ENCODE results near the gene PHACTR3.

Gene PHACTR3

GRCh38 chr20:59809630-59810448 lies 205.5 kb downstream of the PHACTR3 start:
- Histone ChIP-seq H3F3A (ENCODE audit: control insufficient read depth, insufficient read depth) (no peaks in the 10 kb centered on the region), H3K4me2 (ENCODE audit: low read length) (no peak overlapping the region), H3K79me2 (ENCODE audit: control insufficient read depth, low read length) (no peaks in the 10 kb centered on the region), H3K9me3 (ENCODE audit: control insufficient read depth, insufficient read depth, low read length) (no peaks in the 10 kb centered on the region), H3K36me3 (ENCODE audit: control insufficient read depth, low read length) (no peaks in the 10 kb centered on the region), H3K4me3 (ENCODE audit: low read length) (no peak overlapping the region), H4K20me1 (ENCODE audit: control insufficient read depth, insufficient read depth, low read depth, low read length) (no peaks in the 10 kb centered on the region), H3K27me3 (ENCODE audit: control insufficient read depth, low read length) (no peaks in the 10 kb centered on the region), H3K4me1 (ENCODE audit: control insufficient read depth, low read length) (no peaks in the 10 kb centered on the region), H3K9me2 (replicated peaks; ENCODE audit: control insufficient read depth, low read length) (no peaks in the 10 kb centered on the region), H3K27ac (ENCODE audit: low read depth, low read length) (no peak overlapping the region)
- TF ChIP-seq EZH2phosphoT487 (IDR thresholded peaks at IDR 0.05; ENCODE audit: borderline replicate concordance, low read length) (no peak), CTCF (IDR thresholded peaks at IDR 0.05; ENCODE audit: low read depth, low read length, poor library complexity, severe bottlenecking) (no peak)

- Histone ChIP-seq H3F3A (ENCODE audit: control insufficient read depth, insufficient read depth) (no peaks in the 10 kb centered on the region), H3K4me1 (ENCODE audit: control insufficient read depth, low read length) (no peaks in the 10 kb centered on the region), H3K36me3 (ENCODE audit: control insufficient read depth, low read length) (no peaks in the 10 kb centered on the region), H3K9me2 (replicated peaks; ENCODE audit: control insufficient read depth, low read length) (no peaks in the 10 kb centered on the region), H3K27ac (ENCODE audit: low read depth, low read length) (no peak overlapping the region), H3K4me3 (ENCODE audit: low read length) (no peak overlapping the region), H3K79me2 (ENCODE audit: control insufficient read depth, low read length) (no peaks in the 10 kb centered on the region), H3K9me3 (ENCODE audit: control insufficient read depth, insufficient read depth, low read length) (no peaks in the 10 kb centered on the region), H4K20me1 (ENCODE audit: control insufficient read depth, insufficient read depth, low read depth, low read length) (no peaks in the 10 kb centered on the region), H3K4me2 (ENCODE audit: low read length) (no peak overlapping the region), H3K27me3 (ENCODE audit: control insufficient read depth, low read length) (no peaks in the 10 kb centered on the region)
- TF ChIP-seq EZH2phosphoT487 (IDR thresholded peaks at IDR 0.05; ENCODE audit: borderline replicate concordance, low read length) (no peak), CTCF (IDR thresholded peaks at IDR 0.05; ENCODE audit: low read depth, low read length, poor library complexity, severe bottlenecking) (no peak)
These were observed 206.3 kb downstream of the PHACTR3 start for GRCh38 chr20:59810449-59811187.

GRCh38 chr20:59811681-59812171 lies 207.4 kb downstream of the PHACTR3 start:
- Histone ChIP-seq H3K79me2 (ENCODE audit: control insufficient read depth, low read length) (no peaks in the 10 kb centered on the region), H4K20me1 (ENCODE audit: control insufficient read depth, insufficient read depth, low read depth, low read length) (no peaks in the 10 kb centered on the region), H3K9me3 (ENCODE audit: control insufficient read depth, insufficient read depth, low read length) (no peaks in the 10 kb centered on the region), H3K4me2 (ENCODE audit: low read length) (no peak overlapping the region), H3K4me3 (ENCODE audit: low read length) (no peak overlapping the region), H3F3A (ENCODE audit: control insufficient read depth, insufficient read depth) (no peaks in the 10 kb centered on the region), H3K36me3 (ENCODE audit: control insufficient read depth, low read length) (no peaks in the 10 kb centered on the region), H3K27ac (ENCODE audit: low read depth, low read length) (no peak overlapping the region), H3K27me3 (ENCODE audit: control insufficient read depth, low read length) (no peaks in the 10 kb centered on the region), H3K4me1 (ENCODE audit: control insufficient read depth, low read length) (no peaks in the 10 kb centered on the region), H3K9me2 (replicated peaks; ENCODE audit: control insufficient read depth, low read length) (no peaks in the 10 kb centered on the region)
- TF ChIP-seq CTCF (IDR thresholded peaks at IDR 0.05; ENCODE audit: low read depth, low read length, poor library complexity, severe bottlenecking) = no peak
- no peak for TF ChIP-seq EZH2phosphoT487 (IDR thresholded peaks at IDR 0.05; ENCODE audit: borderline replicate concordance, low read length)
